CD4-positive, alpha-beta T cell treated with Interleukin-17A for 1 hour (primary cell): ENCODE measurements around the gene DNAJC11.
"Not testable (repeated sequence)": the region's sequence is repeated elsewhere in the genome, so short reads cannot be mapped to it uniquely, and the experiment has no call there.

Experiments
- DNase-seq: peaks from one replicate; pipeline ENCODE4 v3.0.0-alpha.2; 2020

The DNAJC11 gene

DNA sequence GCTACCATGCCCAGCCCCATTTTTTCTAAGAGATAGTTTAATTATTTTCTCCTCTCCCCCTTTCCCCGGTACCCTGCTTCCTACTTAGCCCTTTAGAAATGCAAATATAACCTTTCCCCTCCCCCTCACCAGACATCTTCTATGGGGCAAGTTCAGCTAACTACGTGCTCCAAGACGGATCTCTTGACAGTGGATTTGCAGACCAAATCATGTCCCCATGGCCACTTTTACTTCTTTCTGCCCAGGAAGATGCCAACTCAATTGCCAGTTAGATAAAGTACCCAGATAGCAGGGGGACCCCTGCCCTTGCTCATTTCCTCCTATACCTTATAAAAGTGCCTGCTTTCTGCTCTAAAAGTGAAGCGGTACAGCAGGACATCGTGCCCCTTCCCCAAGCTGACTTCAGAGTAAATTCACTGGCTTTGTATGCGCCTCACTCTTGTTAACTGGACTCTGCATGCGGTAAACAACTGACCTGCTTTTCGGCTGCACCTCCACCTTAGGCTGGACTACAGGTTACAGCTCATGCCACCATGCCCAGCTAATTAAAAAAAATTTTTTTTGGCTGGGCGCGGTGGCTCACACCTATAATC is 7.4 kb downstream of the DNAJC11 start:
- DNase-seq, result no peak

DNA sequence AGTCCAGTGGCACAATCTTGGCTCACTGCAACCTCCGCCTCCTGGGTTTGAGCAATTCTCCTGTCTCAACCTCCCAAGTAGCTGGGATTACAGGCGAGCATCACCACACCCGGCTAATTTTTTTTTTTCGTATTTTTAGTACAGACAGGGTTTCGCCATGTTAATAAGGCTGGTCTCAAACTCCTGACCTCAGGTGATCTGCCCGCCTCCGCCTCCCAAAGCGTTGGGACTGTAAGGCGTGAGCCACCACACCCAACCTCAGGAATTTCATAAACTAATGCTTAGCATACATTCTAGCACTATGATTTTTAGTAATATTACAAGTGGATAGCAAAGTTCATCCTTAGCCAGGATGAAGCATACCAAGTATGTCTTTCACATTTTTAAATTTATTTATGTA is 8.7 kb downstream of the DNAJC11 start:
- no peak for DNase-seq

- no peak for DNase-seq
Observed at GRCh38 chr1:6691507-6691906, 10.1 kb downstream of the DNAJC11 start.

DNA sequence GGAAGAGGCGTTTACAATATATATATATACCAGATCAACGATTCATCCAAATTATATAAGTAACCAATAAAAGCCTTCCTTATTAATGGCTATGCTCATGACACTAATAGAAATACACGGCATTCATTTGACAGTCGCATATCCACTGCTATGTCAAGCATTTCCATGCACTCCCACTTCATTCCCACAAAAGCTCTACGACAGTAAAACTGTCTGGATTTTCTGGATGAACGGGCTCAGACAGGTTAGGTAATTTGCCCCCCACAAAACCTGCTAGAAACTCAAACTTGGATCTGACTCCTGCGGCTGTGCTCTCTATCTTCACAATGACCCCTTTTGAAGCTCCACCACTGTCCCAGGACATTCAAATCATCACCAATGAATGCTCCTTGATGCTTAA is 11.4 kb downstream of the DNAJC11 start:
- no peak for DNase-seq

GRCh38 chr1:6688757-6689156 is 12.9 kb downstream of the DNAJC11 start:
- no peak for DNase-seq

DNA sequence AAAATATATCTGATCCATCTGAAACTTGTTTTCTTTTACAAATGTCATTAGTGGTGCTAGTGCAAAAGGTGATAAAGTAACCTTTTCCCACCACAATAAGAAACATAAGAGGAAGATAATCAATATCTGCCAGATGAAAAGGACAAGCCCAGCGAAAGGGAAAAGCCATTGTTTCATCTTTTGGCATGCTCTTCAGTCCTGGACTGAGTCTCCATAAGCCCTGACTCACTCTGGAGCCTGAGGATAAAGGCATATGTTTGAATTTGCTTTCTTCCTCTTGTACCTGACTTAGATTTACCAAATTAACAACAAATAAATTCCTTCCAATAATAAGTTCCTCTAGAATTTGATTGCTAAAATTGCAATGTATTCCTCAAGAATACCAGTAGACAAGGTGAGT is 13.6 kb downstream of the DNAJC11 start:
- no peak for DNase-seq

- DNase-seq, result no peak
Observed at GRCh38 chr1:6686294-6686693, 15.3 kb downstream of the DNAJC11 start.

DNA sequence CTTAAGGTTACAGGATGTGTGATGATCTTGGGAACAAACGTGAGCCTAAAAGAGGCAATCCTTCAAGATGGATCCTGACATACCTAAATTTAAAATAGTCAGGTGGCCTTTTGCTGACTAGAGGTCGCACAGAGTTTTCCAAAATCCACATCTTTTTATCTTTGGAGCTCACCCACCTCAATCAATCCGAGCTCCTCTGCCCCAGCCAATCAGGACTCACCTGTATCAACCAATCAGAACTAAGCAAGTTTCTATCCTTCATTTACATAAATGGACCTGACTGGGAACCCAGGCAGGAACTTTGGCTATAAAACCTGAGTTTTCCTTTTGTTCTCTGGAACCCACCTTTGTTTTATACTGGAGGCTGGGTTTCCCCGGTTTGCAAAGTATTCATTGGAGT is 16.2 kb downstream of the DNAJC11 start:
- DNase-seq, result no peak

- no peak for DNase-seq
Observed at GRCh38 chr1:6683434-6683833, 18.2 kb downstream of the DNAJC11 start.

GRCh38 chr1:6675941-6676340 is 25.7 kb downstream of the DNAJC11 start:
- no peak for DNase-seq

DNA sequence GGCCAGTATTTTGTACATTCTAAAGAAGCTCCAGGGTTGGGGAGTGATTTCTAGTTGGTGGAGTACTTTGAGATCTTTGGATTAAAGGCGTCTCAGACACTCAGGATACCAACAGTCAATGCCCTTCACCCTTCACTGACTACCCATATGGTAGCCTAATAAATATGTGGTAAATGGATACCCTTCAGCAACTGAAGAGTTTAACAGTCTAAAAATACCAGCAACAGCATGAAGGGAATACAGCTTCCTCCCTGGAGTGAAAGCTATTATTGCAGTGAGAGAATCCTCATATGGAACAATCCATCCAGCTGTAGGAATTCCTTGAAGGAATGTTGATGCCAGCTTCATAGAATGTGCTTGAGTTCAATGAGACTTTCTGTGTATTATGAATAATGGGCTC is 26.8 kb downstream of the DNAJC11 start:
- no peak for DNase-seq

- no peak for DNase-seq
Observed at GRCh38 chr1:6673816-6674398, 27.7 kb downstream of the DNAJC11 start.

DNA sequence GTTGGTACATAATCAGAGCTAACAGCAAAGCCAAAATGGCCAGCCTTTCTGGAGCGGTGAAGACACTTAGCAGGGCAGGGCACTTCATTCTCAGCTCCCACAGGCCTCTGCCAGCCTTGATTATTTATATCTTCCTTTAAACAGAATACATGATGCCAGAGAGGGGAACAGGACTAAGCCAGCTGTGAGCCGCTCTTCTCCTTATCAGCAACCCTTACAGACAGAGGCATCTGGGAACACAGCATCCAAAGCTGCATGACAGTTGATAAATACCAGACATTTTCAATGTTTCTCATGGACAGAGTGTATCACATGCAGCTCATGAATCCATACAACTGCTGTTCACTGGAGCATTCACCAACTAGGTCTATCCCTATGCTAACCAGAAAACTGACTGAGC is 29.1 kb downstream of the DNAJC11 start:
- DNase-seq, result no peak

- no peak for DNase-seq
Observed at GRCh38 chr1:6668503-6668902, 33.1 kb downstream of the DNAJC11 start.

DNA sequence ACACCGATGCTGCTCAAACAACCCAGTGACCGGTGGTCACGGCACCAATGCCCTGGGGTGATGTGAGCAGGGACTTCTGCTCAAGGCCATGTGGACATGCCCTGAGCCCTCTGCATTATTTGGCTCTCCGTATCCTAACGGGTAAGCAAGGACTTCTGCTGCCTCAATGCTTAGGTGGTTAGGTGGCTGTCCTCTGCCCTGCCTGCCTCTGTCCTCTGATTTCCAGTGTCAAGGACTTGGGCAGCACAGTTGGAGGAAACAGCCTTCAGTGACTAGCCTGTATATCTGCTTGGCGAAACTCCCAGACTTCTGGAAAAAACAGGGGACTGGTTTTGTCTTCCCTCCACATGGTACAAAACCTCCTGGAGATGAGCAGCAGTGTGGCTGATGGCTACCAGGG is 34.5 kb downstream of the DNAJC11 start:
- DNase-seq, result no peak

DNA sequence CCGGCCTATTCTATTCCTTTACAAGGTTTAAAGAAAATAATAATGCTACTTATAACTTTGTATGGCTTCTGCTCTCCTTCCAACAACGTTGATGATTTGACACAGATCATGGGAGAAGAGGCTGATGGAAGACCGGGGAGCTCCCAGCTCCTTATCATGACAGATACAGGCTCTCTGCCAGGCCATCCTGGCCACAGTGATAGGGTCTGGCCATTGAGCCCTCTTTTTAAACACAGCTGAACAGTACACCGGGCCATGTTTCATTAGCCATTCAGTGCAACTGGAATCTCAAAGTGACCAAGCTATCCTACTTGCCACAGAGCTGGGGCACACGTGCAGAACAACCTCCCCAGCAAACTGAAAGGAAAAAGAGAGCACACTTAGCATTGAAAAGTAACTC is 34.9 kb downstream of the DNAJC11 start:
- DNase-seq, result no peak

GRCh38 chr1:6662468-6662867 is 39.1 kb downstream of the DNAJC11 start:
- DNase-seq, result not testable (repeated sequence)

DNA sequence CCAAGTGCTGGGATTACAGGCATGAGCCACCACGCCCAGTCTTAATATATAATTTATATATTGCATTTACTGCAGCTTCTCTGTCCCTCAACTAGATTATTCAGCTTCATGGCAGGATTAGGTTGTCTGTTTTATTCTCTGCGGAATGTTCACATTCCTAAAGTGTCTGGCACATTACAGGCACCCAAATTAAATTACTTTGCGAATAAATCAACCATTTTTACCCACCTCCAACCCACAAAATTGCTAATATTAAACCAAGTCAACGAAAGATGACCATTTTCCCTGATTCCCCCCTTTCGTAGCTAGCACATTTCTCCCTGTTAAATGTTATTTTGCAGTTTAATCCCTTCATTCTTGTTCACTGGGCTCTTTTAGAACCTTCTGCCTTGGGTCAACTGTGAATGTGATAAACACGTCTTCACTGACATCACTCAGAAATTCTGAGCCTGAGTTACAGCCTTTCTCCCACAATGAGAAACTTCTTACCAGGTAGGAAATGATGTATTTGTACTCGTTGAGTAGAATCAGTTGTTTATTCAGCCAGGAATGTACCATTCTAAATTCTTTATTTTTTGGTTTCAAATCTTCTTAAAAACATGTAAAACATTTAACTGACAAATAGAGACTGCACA is 41.1 kb downstream of the DNAJC11 start:
- DNase-seq, result no peak

GRCh38 chr1:6658359-6659060 is 43.1 kb downstream of the DNAJC11 start:
- DNase-seq, result no peak

- DNase-seq, result no peak
Observed at GRCh38 chr1:6657138-6657537, 44.5 kb downstream of the DNAJC11 start.

- DNase-seq, result no peak
Observed at GRCh38 chr1:6653436-6654290, 48.0 kb downstream of the DNAJC11 start.

DNA sequence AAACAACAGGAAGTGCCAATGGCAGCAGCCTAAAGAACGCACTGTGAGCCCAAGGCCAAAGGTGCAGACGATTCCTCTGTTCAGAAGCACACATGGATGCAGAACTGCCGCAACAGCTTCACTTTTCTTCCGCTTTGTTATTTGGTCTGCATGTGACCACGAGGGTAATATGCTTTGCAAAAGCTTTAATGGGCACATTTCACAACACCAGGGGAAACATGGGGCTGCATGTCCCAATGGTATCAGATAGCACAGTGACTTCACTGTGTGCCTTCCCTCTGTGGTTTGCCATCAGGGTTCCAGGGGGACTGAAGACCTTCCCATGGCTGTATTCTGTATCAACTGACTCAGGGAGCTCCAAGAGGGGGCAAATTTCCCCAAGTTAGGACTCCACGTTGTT is 48.6 kb downstream of the DNAJC11 start:
- no peak for DNase-seq

GRCh38 chr1:6651909-6652308 is 49.7 kb downstream of the DNAJC11 start:
- no peak for DNase-seq
